ENCODE measurements around the gene ITGAL. TPM values are rescaled to one million over a fixed set of nuclear protein-coding genes. Genes with fewer than 3 reads are reported as not detected.

Gene ITGAL
- total and polyA plus RNA-seq, 2 of the 13 experiments (the other 11 are each of a cell fraction or from before 2014, with no cell fraction given), result 0.86 to 1.2 TPM

DNA sequence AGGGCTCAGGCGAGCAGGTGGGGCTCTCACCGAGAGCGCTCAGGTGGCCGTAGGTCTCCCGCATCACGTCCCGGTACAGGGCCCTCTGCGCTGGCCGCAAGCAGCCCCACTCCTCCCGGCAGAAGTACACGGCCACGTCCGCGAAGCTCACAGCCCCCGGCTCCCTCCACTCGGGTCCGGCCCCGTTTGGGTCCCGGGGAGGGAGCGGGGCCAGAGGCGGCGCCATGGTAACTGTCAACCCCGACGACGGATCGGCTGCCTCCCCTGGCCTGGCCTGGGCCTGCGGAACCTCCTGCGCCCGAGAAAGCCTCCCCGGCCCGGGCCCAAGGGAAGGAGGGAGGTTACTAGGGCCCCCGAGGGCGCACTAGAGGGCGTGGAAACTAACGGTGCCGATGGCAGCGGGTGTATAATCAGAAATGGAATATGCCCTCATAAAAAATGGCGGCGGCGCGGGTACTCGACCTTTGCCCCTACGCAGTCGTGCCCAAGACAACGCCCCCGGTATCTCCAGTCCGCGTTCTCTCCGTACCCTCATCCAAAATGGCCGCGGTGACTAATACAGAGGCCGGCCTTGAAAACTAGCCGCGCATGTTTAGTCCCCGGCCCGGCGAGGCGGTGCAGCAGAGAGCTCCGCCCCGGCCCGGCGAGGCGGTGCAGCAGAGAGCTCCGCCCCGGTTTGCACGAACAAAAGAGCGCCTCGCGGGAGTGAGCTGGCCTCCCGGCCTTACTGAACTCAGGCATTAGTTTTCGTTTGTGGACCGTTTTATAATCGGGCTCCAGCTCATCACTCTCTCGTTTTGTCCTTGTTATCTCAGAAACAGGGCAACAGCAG, 85.6 kb downstream of the ITGAL start, which contains the start of gene ZNF764:
Gene ZNF764, minus strand, starts transcription at position 418 of the 832 bp plus-strand sequence. Its CDS starts 192 bp downstream, at position 226.
- peak within 1 kb of the TSS; percentile 78 for H2AFZ ChIP-seq (ENCODE audit: low read length)
- peak; percentile 95 for ATAC-seq
- no peaks in the 10 kb centered on the region for H3K27me3 ChIP-seq (ENCODE audit: control insufficient read depth in 1 of 2, insufficient read depth in 2 of 2, low read length in 2 of 2)
- peak within 1 kb of the TSS; percentile 73 to 82 (median 82) for H3K4me3 ChIP-seq (replicated peaks in 1 of 3; ENCODE audit: insufficient read depth in 1 of 3, low read depth in 2 of 3, low read length in 3 of 3)
- peaks cover 40% of the 10 kb centered on the region for H3K4me1 ChIP-seq (ENCODE audit: insufficient read depth, low read length)
- peak; percentile 93 for FAIRE-seq
- H3K9me3 ChIP-seq (ENCODE audit: low read length), result no peaks in the 10 kb centered on the region
- peak; percentile 99 for DNase-seq (ENCODE audit: low spot score)
- peak within 1 kb of the TSS; percentile 95 for H3K27ac ChIP-seq (ENCODE audit: extremely low read length, insufficient read depth, low read length)
- TSS peak; percentile 66 for BruUV-seq (replicated peaks)
- 1% methylated on average over 43 of the region's 74 CpGs for WGBS (ENCODE audit: low lambda C conversion rate)
- POLR2A ChIA-PET, result interaction anchor here (0.5 to 4.0 kb wide), 48 partner anchors 9 to 559 kb away, joined by 3 to 187 read pairs (median 5); partner anchors contain the start of genes ALDOA, DCTPP1, KAT8 and PRR14
- peaks cover 0 to 25% of the 10 kb centered on the region in 2 experiments; a peak in 4 of 5 replicates for H3K36me3 ChIP-seq (replicated peaks in 1 of 2; ENCODE audit: control insufficient read depth in 1 of 2, insufficient read depth in 2 of 2, low read length in 2 of 2)
- intact Hi-C loops (cut with micrococcal nuclease; ENCODE audit: unreplicated experiment) (loop anchor here (1.0 to 5.0 kb wide), 4 partner anchors 13 to 39 kb away; partner anchors contain the start of genes ZNF688, ZNF747 and ZNF768), in situ Hi-C loops (cut with HindIII; ENCODE audit: extremely low pct_ligation_motif_present, low pct_unique_long_range_greater_than_20kb) (no loop called here)
- CTCF ChIA-PET (ENCODE audit: low intra/inter-chr PET ratio, low total read pairs), result interaction anchor here (1.1 kb wide), 2 partner anchors 23 to 40 kb away, joined by 3 to 4 read pairs; partner anchors contain the start of gene ZNF747
- peaks cover 21% of the 10 kb centered on the region for H3K79me2 ChIP-seq (ENCODE audit: insufficient read depth, low read length)
- peak within 1 kb of the TSS; percentile 95 for H3K9ac ChIP-seq (ENCODE audit: insufficient read depth, low read depth, low read length)
- no peaks in the 10 kb centered on the region for H4K20me1 ChIP-seq (ENCODE audit: insufficient read depth, low read length)
- peak within 1 kb of the TSS; percentile 93 for H3K4me2 ChIP-seq (ENCODE audit: low read depth, low read length)
- TF ChIP-seq POLR2G (IDR thresholded peaks at IDR 0.05; ENCODE audit: low read depth, low read length) (peak; percentile 89), ZNF629 (CRISPR knock-in tag; conservative IDR thresholded peaks at IDR 0.05) (no peak), ZNF264 (CRISPR knock-in tag; IDR thresholded peaks at IDR 0.05) (no peak; the same call in none of the 2 replicates), ZNF407 (CRISPR knock-in tag; IDR thresholded peaks at IDR 0.05; ENCODE audit: not compliant biosample characterization) (peak; percentile 57), CREB1 (IDR thresholded peaks at IDR 0.05) (peak; percentile 57), CREB1 (CRISPR knock-in tag; IDR thresholded peaks at IDR 0.05) (peak; percentile 92), ZBTB7B (CRISPR knock-in tag; IDR thresholded peaks at IDR 0.05) (peak; percentile 38), ZFP90 (CRISPR knock-in tag; IDR thresholded peaks at IDR 0.05; ENCODE audit: borderline replicate concordance) (0 out of 2 replicates have a peak, but pooled peaks have one; percentile 67), SP4 (CRISPR knock-in tag; IDR thresholded peaks at IDR 0.05) (peak; percentile 95), ZNF883 (CRISPR knock-in tag; IDR thresholded peaks at IDR 0.05; ENCODE audit: not compliant biosample characterization) (no peak), ZSCAN22 (CRISPR knock-in tag; IDR thresholded peaks at IDR 0.05) (peak; percentile 72; the same call in 1 of the 2 replicates), POGZ (CRISPR knock-in tag; IDR thresholded peaks at IDR 0.05) (peak; percentile 77; the same call in 1 of the 2 replicates), ZFP82 (CRISPR knock-in tag; IDR thresholded peaks at IDR 0.05; ENCODE audit: borderline replicate concordance) (peak; percentile 70; the same call in 1 of the 2 replicates), ZNF562 (CRISPR knock-in tag; IDR thresholded peaks at IDR 0.05; ENCODE audit: borderline replicate concordance) (no peak)
